IPS-18c (cell line): Measurements from ENCODE around the gene PDGFA.

ENCODE experiments used
- H3K4me3 ChIP-seq: 2 replicates; pipeline ENCODE4 v1.7.0; 2013; ENCODE audit warnings: low read depth, mild to moderate bottlenecking, low read length, moderate library complexity; ENCODE audit not compliant: insufficient read depth
- H3K9me3 ChIP-seq: one replicate; pipeline ENCODE4 v1.6.1; 2013; ENCODE audit warnings: mild to moderate bottlenecking, low read length, moderate library complexity; ENCODE audit not compliant: control insufficient read depth, insufficient read depth

PDGFA gene

DNA sequence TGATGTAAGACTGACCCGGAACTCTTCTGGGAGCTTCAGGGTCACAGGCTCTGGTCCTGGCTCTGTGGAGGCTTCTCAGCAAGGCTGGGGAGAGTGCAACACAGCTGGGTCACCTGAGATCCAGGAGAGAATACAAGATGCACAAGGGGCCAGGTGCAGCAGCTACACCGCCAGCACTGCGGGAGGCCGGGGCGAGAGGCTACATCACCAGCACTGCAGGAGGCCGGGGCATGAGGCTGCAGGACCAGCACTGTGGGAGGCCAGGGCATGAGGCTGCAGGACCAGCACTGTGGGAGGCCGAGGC, 44.3 kb downstream of the PDGFA start:
- no peak overlapping the region for H3K4me3 ChIP-seq
- H3K9me3 ChIP-seq = no peaks in the 10 kb centered on the region

- no peaks in the 10 kb centered on the region for H3K9me3 ChIP-seq
- no peak overlapping the region for H3K4me3 ChIP-seq
Measured at GRCh38 chr7:474605-475424, 44.8 kb downstream of the PDGFA start.

DNA sequence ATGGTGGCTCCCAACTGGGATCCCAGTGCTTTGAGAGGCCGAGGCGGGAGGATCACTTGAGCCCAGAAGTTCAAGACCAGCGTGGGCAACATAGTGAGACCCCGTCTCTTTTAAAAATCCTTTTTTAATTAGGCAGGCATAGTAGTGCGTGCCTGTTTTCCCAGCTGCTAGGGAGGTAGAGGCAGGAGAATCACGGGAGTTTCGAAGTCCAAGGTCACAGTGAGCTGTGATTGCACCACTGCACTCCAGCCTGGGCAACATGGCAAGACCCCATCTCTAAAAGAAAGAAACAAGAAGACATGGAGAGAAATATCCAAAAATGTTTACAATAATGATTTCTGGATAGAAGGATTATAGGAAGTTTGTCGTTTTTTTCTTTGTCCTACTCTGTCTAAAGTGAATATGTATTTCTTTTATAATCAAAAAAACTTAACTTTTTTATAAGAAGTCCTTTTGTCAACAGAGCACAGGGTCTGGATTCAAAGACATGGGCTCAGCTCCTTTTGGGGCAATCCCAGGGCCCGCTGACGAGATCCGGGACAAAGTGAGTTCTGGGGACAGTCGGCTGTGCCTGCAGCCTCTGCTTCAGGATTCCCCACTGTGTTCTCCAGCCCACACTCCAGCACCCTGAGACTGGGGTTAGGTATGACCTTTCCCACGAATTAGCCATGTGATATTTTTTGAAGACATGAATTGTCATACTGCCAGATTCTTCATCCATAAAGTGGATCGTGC, 45.6 kb downstream of the PDGFA start:
- H3K4me3 ChIP-seq = no peak overlapping the region
- no peaks in the 10 kb centered on the region for H3K9me3 ChIP-seq

DNA sequence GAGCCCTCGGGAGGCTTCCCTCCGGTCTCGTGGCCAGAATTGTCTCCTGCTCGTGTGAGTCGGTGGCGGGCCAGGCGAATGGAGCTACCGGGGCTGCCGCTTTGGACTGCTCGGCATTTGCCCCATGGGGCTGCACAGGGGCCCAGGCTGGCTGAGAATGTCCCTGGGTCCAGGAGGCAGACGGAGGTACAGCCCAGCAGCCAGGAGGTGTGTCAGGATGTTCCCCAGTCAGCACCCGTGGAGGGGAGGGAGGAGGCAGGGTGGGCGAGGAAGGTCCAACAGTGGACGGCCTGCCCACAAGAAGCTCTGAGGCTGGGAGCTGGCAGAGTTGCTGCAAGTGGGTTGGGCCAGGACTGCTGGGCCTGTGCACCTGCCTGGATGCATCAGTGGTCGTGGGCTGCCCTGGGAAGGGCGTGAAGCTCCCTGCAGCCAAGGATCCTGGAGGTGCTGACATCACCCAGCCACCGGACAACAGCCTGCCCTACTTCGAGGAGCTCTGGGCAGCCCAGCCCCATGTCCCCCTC, 46.4 kb downstream of the PDGFA start:
- Histone ChIP-seq H3K9me3 (no peaks in the 10 kb centered on the region), H3K4me3 (no peak overlapping the region)

DNA sequence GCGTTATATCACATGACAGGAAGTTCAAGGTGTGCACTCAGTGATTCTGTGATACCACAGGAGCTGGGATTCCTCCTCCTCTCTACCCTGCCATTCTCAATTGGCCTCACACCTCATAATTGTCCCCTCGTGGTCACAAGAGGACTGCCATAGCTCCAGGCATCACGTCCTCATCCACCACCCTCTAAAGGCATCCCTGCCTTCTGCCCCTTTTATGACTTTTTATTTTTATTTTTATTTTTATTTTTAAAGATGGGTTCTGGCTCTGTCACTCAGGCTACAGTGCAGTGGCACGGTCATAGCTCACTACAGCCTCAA, 47.0 kb downstream of the PDGFA start:
- H3K9me3 ChIP-seq = no peaks in the 10 kb centered on the region
- H3K4me3 ChIP-seq = no peak overlapping the region

DNA sequence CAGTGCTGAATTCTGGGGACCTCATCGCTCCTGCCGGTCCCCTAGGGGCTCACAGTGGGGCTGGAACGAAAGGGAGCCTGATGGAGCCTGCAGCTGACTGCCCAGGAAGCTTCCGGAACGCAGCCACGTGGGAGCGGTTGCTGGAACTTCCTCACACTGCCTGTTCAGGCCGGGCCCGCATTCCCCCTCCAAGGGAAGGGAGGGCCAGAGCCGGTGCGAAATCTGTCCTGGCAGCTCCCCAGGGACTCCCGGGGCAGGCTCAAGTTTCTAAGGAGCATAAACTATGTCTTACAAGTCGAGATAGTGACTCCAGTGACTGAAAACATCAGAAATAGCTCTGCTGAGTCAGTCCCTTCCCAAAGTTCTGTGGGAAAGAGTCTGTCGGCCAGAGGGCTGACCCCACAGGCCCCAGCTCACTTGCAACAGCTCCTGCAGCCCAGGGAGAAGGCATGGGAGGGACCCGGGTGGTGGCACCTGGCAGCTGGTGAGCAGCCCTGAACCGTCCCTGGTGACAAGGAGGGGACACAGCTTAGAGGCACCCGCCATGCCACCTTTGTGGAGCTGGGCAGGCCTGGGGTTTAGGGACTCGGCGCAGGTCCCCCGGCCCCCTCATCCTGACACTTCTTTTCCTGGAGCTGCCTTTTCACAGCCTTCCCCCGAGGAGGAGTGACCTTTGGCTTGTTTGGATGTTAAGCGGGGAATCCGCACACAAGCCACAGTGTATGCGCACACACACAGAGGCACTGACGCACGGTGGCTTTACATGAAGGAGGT, 47.6 kb downstream of the PDGFA start:
- H3K9me3 ChIP-seq = no peaks in the 10 kb centered on the region
- no peak overlapping the region for H3K4me3 ChIP-seq

DNA sequence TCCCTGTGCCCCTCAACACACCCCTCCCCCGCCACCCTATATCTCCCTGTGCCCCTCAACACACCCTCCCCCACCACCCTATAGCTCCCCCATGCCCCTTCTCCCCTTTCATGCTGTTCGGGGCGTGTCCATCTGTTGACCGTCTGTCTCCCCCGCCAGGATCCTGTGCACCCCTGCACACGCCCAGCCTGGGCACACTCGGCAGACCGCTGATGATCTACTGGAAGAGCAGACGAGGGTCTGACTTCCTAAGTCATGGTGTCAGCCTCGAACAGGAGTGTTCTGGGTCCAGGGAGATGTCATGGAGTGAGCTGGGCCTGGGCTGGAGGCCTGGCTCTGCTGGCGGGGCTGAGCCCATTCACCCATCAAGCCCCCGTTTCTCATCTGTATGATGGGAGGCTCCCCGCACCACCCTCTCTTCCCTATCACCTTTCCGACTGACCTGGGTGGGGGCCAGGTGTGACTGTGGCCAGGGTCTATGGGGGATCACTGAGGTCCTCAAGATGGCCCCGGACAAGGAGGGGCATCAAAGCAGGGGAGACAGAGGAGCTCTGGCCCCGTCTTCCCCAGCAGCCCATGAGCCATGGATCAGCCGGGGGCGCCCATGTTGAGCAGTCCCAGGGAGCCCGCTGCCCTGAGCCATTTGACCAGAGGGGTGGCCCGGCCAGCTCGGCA, 48.3 kb downstream of the PDGFA start:
- no peak overlapping the region for H3K4me3 ChIP-seq
- no peaks in the 10 kb centered on the region for H3K9me3 ChIP-seq

DNA sequence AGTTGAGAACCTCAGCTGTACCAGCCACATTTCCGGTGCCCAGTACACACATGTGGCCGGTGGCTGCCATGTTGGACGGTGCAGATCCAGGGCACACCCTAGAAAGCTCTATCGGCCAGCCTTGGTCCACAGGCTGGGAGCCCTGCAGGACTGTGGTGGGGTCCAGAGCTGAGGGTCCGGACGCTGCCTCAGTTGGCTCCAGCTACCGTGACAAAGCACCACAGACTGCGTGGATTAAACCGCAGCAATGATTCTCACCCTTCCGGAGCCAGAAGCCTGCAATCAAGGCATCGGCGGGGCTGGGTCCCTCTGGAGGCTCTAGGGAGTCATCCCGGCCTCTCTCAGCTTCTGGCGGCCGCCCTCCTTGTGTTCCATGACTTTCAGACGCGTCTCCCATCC, 50.1 kb downstream of the PDGFA start:
- Histone ChIP-seq H3K9me3 (no peaks in the 10 kb centered on the region), H3K4me3 (no peak overlapping the region)

GRCh38 chr7:468681-469562, 50.7 kb downstream of the PDGFA start:
- H3K4me3 ChIP-seq = no peak overlapping the region
- no peaks in the 10 kb centered on the region for H3K9me3 ChIP-seq

DNA sequence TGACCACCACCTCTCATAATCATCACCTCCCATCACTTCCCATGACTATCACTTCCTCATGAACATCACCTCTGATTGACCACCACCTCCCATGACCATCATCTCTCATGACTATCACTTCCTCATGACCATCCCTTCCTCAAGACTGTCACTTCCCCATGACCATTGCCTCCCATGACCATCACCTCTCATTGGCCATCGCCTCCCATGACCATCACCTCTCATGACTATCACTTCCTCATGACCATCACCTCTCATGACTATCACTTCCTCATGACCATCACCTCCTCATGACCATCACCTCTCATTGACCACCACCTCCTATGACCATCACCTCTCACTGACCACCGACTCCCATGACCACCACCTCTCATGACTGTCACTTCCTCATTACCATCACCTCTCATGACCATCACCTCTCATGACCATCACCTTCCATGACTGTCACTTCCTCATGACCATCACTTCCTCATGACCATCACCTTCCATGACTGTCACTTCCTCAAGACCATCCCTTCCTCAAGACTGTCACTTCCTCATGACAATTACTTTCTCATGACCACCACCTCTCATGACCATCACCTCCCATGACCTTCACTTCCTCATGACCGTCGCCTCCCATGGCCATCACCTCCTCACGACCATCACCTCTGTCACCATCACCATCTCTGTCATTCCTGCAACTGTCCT, 51.6 kb downstream of the PDGFA start:
- H3K9me3 ChIP-seq = no peaks in the 10 kb centered on the region
- H3K4me3 ChIP-seq = no peak overlapping the region

GRCh38 chr7:467393-467828, 52.2 kb downstream of the PDGFA start:
- Histone ChIP-seq H3K4me3 (no peak overlapping the region), H3K9me3 (no peaks in the 10 kb centered on the region)

DNA sequence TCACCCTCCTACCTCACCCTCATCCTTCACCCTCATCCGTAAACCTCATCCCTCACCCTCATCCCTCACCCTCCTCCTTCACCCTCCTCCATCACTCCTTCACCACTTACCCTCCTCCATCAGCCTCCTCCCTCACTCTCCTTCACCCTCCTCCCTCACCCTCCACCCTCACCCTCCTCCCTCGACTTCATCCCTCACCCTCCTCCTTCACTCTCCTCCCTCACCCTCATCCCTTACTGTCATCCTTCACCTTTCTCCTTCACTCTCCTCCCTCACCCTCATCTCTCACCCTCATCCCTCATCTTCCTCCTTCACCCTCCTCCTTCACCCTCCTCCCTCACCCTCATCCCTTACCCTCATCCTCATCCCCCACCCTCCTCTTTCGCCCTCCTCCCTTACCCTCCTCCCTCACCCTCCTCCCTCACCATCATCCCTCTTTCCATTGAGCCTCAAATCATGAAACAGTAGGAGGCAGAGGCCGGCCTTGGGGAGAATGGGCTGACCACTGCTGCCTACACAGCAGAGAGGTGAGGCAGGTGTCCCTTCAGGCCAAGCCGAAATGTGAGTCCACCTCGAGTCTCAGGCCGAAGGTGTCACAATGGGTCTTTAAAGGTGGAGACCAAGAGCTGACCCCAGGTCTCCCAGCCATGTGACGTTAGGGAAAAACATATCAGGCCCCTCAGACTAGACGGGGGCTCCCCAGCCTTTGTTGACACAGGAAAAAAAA, 53.0 kb downstream of the PDGFA start:
- no peaks in the 10 kb centered on the region for H3K9me3 ChIP-seq
- no peak overlapping the region for H3K4me3 ChIP-seq

- Histone ChIP-seq H3K9me3 (no peaks in the 10 kb centered on the region), H3K4me3 (no peak overlapping the region)
Measured at GRCh38 chr7:465710-466400, 53.8 kb downstream of the PDGFA start.

- Histone ChIP-seq H3K9me3 (no peaks in the 10 kb centered on the region), H3K4me3 (no peak overlapping the region)
Measured at GRCh38 chr7:464454-465401, 54.9 kb downstream of the PDGFA start.
